K562 (cell line): Measurements from ENCODE around the gene PCP2. TPM values are rescaled to one million over a fixed set of nuclear protein-coding genes. Genes with fewer than 3 reads are reported as not detected.

Experiments used
- BRD9 ChIP-seq: fragments of 450-650 bp; IDR thresholded peaks from 2 replicates; pipeline ENCODE4 v1.6.1; 2018; ENCODE audit warnings: low read depth; ENCODE audit not compliant: partially characterized antibody
- MXI1 ChIP-seq: IDR thresholded peaks from 2 replicates; pipeline ENCODE4 v1.6.1; 2011; ENCODE audit warnings: low read depth, mild to moderate bottlenecking, improper control_type of control experiment, low read length
- NFATC3 ChIP-seq: fragments of 450-650 bp; IDR thresholded peaks from 2 replicates; pipeline ENCODE4 v1.6.1; 2017; ENCODE audit warnings: mild to moderate bottlenecking
- NFYB ChIP-seq: IDR thresholded peaks from 2 replicates; pipeline ENCODE4 v1.6.1; 2011; ENCODE audit warnings: mild to moderate bottlenecking, moderate library complexity; ENCODE audit not compliant: insufficient read length; ENCODE audit errors: extremely low read depth
- RBM25 ChIP-seq: fragments of 200-400 bp; formaldehyde crosslinking; IDR thresholded peaks from 2 replicates; pipeline ENCODE4 v1.6.1; 2018; ENCODE audit warnings: low read length, low read depth, moderate library complexity; ENCODE audit not compliant: severe bottlenecking
- SP2 ChIP-seq: IDR thresholded peaks from 2 replicates; pipeline ENCODE4 v1.6.1; 2011; ENCODE audit warnings: mild to moderate bottlenecking, low read depth, low read length, moderate library complexity; ENCODE audit not compliant: poor library complexity, severe bottlenecking; ENCODE audit errors: extremely low read depth
- ZNF764 ChIP-seq: fragments of 250-450 bp; sonication (Bioruptor Pico); IDR thresholded peaks from 2 replicates; pipeline ENCODE4 v1.4.0; 2020; ENCODE audit warnings: low read depth, mild to moderate bottlenecking, moderate library complexity
- polyA plus RNA-seq, 8 experiments: library from polyadenylated mRNA; depleted of rRNA in 4 of 8; stranded (reverse) in 5 of 8; unstranded in 3 of 8; fragments of >200 nt; fragmentation: Nextera tagmentation in 2 of 8; fragmentation: Illumina TruSeq in 1 of 8; extraction: Ambion mirVana in 2 of 8; extraction: Trizol in 1 of 8; gene quantifications; 2 replicates each; pipeline versions ENCODE4 v1.2.1 to v1.2.3, GENCODE V29; 2011 to 2014; ENCODE audit warnings: inconsistent platforms in 1 of 8, missing spikeins in 1 of 8
- total RNA-seq, 7 experiments: library from RNA; depleted of rRNA in 6 of 7; stranded (reverse); fragments of >200 nt in 6 of 7; fragmentation: Illumina TruSeq in 2 of 7; extraction: Trizol in 2 of 7; gene quantifications; 2 replicates each; pipeline versions ENCODE4 v1.2.1 to v1.2.3, GENCODE V29; 2011 to 2021; ENCODE audit warnings: low replicate concordance in 1 of 7
- TF ChIP-seq, protein P1 (sequence below): fragments of 450-650 bp; formaldehyde crosslinking; IDR thresholded peaks from 2 replicates; pipeline ENCODE4 v1.4.0; 2022; ENCODE audit warnings: missing genetic modification characterization
- TF ChIP-seq, protein P2 (sequence below): fragments of 250-450 bp; sonication (Bioruptor Pico); IDR thresholded peaks from 2 replicates; pipeline ENCODE4 v1.5.1; 2021; ENCODE audit warnings: mild to moderate bottlenecking
- TF ChIP-seq, protein P3 (sequence below): sonication (generic); formaldehyde crosslinking; IDR thresholded peaks from 2 replicates; pipeline ENCODE4 v1.8.0; 2022; ENCODE audit warnings: missing genetic modification reagents, mild to moderate bottlenecking, moderate library complexity, borderline replicate concordance

PCP2 gene
- total and polyA plus RNA-seq, 9 of the 15 experiments (the other 6 are each of a cell fraction or from before 2014, with no cell fraction given), result 0.17 to 1.3 (median 0.49) TPM; not detected in 3

DNA sequence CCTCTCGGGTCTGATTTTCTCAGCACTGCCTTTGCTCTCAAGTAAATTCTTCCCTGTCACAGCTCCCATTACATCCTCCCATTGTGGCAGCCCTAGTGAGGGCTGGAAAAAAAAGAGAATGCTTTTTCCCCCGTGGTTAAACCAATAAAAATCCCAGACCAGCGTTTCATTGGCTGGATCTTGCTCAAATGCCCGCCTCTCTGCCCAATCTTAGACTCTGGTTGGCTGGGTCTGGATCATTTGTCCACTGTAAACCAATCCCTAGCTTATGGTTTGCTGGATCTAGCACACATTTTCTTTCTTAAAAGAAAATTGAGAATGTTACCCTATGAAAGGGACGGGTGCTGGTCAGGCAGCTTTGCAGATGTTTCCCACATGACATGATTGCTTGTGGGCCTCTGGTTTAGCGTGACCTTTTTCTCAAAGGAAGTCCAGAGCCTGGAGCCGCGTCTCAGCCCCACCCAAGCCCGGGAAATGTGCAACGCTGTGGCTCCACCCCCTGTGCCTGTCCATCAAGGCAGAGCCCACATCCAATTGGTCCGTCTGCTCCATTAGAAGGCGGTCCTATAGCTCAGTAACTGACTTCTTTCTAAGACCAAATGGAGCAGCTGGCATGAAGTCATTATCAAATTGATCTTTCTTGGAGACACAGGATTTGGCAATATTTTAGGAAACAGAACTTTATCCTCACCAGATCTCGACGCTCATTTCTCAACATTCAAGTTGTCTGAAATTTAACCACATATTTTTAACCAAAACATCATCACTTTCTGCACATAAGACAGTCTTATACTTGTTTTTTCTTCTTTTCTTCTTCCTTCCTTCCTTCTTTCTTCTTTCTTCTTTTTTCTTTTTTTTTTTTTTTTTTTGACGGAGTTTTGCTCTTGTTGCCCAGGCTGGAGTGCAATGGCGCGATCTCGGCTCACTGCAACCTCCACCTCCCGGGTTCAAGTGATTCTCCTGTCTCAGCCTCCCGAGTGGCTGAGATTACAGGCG, 40.8 kb upstream of the PCP2 start (continued):
- TF ChIP-seq, protein P1, sequence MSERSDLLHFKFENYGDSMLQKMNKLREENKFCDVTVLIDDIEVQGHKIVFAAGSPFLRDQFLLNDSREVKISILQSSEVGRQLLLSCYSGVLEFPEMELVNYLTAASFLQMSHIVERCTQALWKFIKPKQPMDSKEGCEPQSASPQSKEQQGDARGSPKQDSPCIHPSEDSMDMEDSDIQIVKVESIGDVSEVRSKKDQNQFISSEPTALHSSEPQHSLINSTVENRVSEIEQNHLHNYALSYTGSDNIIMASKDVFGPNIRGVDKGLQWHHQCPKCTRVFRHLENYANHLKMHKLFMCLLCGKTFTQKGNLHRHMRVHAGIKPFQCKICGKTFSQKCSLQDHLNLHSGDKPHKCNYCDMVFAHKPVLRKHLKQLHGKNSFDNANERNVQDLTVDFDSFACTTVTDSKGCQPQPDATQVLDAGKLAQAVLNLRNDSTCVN (CRISPR knock-in tag), result no peak
- TF ChIP-seq ZNF764 (no peak), BRD9 (no peak), NFATC3 (no peak), NFYB (peak; percentile 65), RBM25 (peak; percentile 8), MXI1 (no peak), SP2 (peak; percentile 44)
- TF ChIP-seq, protein P2, sequence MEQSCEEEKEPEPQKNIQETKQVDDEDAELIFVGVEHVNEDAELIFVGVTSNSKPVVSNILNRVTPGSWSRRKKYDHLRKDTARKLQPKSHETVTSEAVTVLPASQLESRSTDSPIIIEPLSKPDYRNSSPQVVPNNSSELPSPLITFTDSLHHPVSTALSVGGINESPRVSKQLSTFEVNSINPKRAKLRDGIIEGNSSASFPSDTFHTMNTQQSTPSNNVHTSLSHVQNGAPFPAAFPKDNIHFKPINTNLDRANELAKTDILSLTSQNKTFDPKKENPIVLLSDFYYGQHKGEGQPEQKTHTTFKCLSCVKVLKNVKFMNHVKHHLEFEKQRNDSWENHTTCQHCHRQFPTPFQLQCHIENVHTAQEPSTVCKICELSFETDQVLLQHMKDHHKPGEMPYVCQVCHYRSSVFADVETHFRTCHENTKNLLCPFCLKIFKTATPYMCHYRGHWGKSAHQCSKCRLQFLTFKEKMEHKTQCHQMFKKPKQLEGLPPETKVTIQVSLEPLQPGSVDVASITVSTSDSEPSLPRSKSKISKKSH, result no peak
- TF ChIP-seq, protein P3, sequence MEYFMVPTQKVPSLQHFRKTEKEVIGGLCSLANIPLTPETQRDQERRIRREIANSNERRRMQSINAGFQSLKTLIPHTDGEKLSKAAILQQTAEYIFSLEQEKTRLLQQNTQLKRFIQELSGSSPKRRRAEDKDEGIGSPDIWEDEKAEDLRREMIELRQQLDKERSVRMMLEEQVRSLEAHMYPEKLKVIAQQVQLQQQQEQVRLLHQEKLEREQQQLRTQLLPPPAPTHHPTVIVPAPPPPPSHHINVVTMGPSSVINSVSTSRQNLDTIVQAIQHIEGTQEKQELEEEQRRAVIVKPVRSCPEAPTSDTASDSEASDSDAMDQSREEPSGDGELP (CRISPR knock-in tag), result peak; percentile 24; the same call in 1 of the 2 replicates
- TF ChIP-seq, all 486 proteins: peak for 9
